SHP77 treated with DMSO at 0.1 percent for 48 hours (cell line): ENCODE data around the gene SHLD1.
A peak's percentile ranks its signal among the peaks of the same experiment; 100 is the strongest.
"Not testable (repeated sequence)": the region's sequence is repeated elsewhere in the genome, so short reads cannot be mapped to it uniquely, and the experiment has no call there.

Experiments
- DNase-seq: peaks from one replicate; lab custom pipeline; 2025; lab: John Stamatoyannopoulos, UW

The SHLD1 gene

GRCh38 chr20:5781367-5781766, 31.2 kb downstream of the SHLD1 start:
- not testable (repeated sequence) for DNase-seq

DNA sequence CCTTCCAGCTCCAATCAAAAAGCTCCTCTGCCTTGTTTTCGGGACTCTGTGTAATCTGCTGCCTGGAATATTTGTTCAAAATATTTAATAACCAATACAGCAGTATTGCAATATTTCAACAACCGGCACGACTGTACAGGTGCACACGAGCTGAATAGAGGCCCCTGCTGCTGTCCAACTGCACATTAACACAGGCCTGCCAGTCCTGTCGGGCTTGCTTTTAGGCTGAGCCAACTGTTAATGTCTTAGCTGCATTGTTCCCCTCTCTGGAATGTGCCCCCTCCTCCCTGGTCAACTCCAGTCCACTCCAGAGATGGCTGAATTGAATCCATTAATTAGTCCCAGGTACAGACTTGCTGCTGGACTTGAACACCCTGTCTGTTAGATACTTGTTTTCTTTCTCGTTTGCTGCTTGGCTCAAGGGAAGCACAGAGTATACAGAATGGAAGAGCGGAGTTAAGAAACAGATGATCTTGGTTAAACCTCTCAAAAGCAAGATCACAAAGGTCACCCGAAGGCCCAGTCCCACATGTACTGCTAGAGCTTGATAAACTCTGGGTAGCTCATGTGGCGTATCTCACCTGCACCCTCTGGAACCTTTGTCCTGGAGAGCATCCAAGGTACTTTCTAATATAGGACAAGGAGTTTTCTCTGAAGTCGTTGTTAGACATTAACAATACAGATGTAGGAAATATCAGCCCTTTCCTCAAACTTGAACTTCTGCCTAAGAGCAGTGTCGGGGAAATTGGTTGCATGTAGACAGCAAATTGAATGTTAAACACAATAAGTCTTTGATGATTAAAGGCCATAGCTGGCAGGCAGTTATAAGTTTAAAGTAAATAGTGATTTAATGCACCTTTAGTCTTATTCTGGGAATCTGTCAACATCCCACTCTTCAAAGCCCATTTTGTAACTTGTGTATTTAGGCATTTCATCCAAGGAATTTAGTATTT, 31.9 kb downstream of the SHLD1 start:
- no peak for DNase-seq

GRCh38 chr20:5784735-5785134, 34.5 kb downstream of the SHLD1 start:
- no peak for DNase-seq

DNA sequence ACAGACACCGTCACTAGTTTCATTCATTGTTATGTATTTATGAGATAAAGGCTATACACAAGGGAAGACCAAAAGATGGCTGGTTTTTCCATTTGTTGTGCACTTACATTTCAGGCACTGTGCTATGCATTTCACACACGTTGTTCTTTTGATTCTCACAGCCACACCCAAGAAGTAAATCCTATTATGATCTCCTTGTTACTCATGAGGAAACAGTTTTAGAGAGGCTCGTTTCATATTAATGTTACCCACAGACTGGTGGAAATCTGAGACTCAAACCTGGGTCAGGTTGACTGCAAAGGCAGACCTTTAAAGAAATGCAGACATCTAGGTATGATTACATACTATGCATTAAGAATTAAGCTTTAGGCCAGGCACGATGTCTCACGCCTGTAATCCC, 34.9 kb downstream of the SHLD1 start:
- no peak for DNase-seq

DNA sequence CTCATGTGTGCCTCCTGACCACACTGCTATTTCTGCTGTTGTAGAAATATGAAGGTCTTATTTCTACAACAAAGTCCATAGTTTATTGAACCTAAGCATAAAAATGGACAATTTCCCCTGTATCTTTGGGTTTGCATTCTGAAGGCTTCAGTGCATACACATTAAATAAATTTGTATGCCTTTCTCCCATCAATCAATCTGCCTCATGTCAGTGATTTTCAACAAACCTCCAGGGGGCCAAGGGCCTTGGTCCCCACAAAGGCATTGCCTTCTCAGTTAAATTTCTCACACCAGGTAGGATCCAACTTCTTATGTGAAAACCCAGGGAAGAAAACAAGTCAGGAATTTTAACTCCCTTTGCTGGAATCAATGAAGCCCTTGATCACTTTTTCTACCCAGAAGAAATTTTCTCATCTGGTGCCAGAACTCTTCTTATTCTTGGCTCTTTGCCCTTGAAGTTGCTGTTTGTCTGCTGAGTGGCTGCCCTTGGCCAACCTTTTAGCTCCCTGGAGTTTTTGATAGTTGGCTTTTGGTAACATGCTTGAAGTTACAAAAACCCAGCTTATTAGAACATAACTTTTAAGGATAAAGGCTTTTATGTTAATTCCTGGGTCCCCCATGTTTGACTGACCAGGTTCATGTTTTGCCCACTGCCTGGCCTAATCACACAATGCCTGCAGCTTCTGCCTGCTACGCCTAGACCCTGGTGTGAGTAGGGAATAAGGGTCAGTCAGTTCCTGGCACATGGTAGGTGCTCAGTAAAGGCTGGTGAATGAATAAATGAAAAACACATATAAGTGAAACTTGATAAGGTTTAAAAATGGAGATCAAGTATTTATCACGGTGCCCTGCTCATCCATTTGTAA, 37.0 kb downstream of the SHLD1 start:
- DNase-seq, result no peak

DNA sequence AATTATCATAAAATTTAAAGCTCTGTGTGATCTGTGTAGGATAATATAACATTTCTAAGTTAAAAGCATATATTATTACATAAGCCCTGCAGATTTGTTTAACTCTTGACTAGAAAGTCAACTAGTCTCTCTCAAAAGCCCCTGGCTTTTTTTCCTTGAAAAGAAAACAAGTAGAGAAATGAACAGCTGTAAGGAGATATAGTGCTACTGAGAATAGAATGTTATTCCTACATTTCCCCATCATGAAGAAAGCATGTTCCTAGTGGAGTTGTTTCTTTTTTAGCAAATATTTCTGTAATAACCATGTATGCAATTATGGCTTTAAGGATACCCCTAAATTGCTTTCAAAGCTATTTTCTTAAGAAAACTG, 37.6 kb downstream of the SHLD1 start:
- no peak for DNase-seq

- peak; percentile 91 for DNase-seq
Observed at GRCh38 chr20:5788385-5788895, 38.2 kb downstream of the SHLD1 start.

DNA sequence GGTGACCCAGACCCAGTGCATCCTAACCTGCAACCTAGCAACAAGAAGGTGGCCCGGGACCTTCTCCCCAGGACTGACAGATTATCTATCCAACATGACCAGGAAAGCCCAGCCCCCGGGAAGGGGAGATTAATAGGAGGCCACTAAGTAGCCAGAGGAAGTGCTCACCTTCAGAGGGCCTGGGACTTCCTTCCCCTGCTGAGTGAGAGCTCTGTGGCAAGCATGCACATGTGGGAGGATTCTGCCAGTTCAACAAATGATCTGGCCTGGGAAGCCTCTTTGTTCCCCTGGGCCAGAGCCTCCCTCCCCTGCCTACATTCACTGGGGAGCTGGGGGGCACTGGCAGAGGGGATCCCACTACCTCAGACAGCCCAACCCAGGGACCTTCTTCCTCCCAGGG, 39.6 kb downstream of the SHLD1 start:
- DNase-seq, result no peak

GRCh38 chr20:5793916-5794315, 43.7 kb downstream of the SHLD1 start:
- no peak for DNase-seq

- DNase-seq, result no peak
Observed at GRCh38 chr20:5796331-5797040, 46.3 kb downstream of the SHLD1 start.

DNA sequence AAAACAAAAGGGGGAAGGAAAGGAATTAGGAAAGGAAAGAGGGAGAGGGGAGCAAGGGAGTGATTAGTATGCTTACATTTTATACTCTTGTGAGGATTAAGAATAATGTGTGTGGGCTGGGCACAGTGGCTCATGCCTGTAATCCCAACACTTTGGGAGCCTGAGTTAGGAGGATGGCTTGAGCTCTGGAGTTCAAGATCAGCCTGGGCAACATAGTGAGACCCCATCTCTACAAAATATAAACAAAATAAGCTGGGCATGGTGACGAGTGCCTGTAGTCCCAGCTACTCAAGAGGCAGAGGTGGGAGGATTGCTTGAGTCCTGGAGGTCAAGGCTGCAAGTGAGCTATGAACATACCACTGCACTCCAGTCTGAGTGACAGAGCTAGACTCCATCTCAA, 47.0 kb downstream of the SHLD1 start:
- DNase-seq, result no peak

DNA sequence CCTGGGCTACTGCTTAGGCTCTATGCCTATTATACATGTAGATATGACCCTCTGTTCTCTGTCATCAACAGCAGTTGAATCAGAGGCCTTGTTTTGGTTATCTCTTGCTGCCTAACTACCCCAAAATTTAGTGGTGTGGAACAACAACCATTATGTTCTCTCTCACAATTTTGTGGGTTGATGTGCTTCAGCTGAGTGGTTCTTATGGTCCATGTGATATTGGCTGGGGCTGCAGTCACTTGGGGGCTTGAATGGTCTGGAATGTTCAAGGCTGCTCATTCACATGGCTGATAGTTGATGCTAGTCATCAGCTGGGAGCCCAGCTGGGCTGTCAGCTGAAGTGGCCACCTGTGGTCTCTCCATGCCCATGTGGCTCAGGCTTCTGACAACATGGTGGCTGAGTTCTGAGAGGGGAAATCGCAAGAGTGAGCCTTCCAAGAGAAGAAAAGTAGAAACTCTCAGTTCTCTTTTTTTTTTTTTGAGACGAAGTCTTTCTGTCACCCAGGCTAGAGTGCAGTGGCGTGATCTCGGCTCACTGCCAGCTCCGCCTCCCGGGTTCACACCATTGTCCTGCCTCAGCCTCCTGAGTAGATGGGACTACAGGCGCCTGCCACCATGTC, 47.8 kb downstream of the SHLD1 start:
- no peak for DNase-seq

- not testable (repeated sequence) for DNase-seq
Observed at GRCh38 chr20:5803754-5804303, 53.6 kb downstream of the SHLD1 start.

DNA sequence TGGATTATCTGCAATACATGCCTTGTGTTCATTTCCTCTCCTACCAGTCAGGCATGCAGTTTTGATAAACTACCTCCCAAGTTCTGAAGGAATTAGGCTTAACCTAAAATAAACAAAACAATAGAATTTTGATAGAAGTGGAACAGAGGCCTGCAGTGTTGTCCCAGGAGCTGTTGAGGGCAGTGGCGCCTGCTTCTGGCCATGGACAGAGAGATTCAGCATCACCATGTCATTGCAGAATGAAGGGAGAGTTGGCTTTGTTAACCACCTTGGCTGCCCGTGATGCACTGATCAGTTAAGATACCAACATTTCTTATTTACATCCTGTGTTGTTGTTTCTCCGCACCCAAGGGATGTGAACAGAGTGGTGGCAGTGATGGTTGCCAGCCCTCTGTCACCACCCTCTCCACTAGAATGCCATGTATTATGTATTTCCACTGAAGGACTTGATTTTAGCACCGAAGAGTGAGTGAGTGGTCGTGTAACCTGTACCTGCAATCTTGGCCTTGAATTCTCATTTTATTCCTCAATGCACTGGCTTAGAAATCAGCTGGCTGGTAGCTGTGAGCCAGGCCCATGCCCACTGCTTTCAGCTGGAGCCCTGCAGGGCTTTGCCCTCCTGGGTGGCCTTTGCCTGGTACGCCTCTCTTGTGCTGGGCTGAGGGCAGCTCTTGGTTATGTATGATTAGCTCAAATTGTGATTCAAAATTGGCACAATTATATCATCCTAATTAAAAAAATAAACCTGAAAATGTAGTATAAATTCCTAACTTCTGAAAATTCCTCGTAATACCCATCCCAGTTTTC, 56.5 kb downstream of the SHLD1 start:
- DNase-seq, result no peak

DNA sequence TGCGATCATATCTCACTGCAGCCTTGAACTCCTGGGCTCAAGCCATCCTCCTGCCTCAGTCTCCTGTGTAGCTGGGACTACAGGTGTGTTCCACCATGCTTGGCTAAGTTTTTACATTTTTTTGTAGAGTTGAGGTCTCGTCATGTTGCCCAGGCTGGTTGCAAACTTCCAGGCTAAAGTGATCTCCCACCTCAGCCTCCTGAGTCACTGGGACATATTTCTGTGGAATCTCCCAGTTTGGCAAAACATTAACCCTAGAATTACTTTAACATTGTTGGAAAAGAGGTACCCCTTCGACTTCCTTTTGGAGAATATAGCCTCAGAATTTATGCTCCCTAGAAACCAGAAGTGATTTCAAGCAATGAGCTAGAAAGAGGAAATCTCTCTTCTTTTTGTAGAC, 57.2 kb downstream of the SHLD1 start:
- no peak for DNase-seq

DNA sequence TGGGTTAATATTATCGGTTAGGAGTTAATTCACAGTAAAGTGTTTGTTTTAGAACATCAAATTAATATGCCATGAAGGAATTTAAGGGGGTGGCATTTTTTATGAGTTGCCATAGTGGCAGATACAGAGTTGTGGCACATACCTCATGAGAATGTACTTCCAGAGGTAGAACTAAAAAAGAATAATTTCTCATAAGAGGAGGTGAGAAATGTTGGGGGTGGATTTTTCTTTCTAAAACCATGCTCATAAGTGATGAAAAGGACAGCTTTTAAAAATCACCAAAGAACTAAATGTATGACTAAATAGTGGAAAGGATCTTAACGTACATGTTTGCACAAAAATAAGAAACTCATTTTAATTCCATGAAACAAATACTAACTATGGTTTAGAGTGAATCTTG, 58.7 kb downstream of the SHLD1 start:
- DNase-seq, result no peak

- DNase-seq, result no peak
Observed at GRCh38 chr20:5809495-5809894, 59.3 kb downstream of the SHLD1 start.

GRCh38 chr20:5810800-5811422, 60.7 kb downstream of the SHLD1 start:
- DNase-seq, result no peak

GRCh38 chr20:5811746-5812145, 61.5 kb downstream of the SHLD1 start:
- DNase-seq, result no peak

DNA sequence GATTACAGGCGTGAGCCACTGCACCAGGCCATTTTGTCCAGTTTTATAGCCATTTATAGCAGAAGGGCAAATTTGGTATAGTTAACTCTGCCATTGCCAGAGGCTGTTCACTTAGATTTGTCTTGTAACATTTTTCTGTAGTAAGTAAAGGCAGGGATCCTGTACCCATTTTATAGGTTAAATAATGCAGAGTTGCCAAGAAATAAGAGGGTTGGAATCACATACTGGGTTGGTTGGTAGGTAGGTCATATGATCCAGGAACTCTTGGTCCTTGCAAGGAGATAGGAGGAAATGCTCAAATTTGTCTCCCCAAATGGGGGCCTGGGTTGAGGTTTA, 68.1 kb downstream of the SHLD1 start:
- no peak for DNase-seq
